Measurements from ENCODE around the gene PLCD3. TPM values are rescaled to one million over a fixed set of nuclear protein-coding genes. Genes with fewer than 3 reads are reported as not detected.

Gene PLCD3
- total RNA-seq, 2 experiments from 2014 or later, result 1.4 to 4.6 TPM

DNA sequence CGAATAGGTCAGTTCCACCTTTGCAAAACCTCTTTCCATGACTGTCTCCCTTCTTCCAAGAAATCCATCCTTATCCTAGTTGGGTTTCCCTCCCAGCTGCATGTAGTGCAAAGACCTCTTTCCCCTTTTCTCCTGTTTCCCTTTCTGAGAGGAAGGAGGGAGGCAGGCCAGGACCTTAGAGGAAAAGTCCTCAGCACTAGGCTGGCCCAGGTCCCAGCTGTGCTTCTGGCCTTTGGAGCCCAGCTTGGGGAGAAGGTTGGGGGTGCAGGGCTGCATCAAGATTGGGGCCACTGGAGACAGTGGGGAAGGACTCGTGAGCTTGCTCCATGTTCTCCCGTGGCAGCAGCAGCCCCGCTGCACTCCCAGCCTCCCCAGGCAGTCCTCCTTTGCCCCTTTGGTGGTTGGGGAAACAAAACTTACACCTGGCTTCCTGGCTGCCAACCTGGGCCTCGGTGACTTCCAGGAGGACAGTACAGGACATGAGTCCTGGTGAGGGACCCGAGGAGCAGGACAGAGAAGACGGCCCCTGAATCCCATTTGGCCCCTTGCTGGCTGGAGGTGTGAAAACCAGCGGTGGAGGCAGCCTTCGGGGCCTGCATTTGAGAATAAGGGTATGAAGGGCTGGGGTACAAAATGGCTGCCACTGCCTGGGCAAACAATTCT lies 29.8 kb upstream of the PLCD3 start:
- TF ChIP-seq EZH2phosphoT487 (IDR thresholded peaks at IDR 0.05; ENCODE audit: borderline replicate concordance, low read depth, low read length), result no peak
- TF ChIP-seq, protein P1, sequence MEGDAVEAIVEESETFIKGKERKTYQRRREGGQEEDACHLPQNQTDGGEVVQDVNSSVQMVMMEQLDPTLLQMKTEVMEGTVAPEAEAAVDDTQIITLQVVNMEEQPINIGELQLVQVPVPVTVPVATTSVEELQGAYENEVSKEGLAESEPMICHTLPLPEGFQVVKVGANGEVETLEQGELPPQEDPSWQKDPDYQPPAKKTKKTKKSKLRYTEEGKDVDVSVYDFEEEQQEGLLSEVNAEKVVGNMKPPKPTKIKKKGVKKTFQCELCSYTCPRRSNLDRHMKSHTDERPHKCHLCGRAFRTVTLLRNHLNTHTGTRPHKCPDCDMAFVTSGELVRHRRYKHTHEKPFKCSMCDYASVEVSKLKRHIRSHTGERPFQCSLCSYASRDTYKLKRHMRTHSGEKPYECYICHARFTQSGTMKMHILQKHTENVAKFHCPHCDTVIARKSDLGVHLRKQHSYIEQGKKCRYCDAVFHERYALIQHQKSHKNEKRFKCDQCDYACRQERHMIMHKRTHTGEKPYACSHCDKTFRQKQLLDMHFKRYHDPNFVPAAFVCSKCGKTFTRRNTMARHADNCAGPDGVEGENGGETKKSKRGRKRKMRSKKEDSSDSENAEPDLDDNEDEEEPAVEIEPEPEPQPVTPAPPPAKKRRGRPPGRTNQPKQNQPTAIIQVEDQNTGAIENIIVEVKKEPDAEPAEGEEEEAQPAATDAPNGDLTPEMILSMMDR (conservative IDR thresholded peaks at IDR 0.05; ENCODE audit: low read length), result no peak
- Histone ChIP-seq H3K79me2 (ENCODE audit: insufficient read depth, low read depth, low read length) (peaks cover 14% of the 10 kb centered on the region; the same call in 1 of the 2 replicates), H3K27ac (ENCODE audit: low read depth, low read length, poor library complexity, severe bottlenecking) (peak overlapping the region; percentile 34), H3K4me1 (ENCODE audit: insufficient read depth, low read length, poor library complexity, severe bottlenecking) (peaks cover 22% of the 10 kb centered on the region), H3K9me2 (ENCODE audit: insufficient read depth, low read length) (no peaks in the 10 kb centered on the region), H2AFZ (ENCODE audit: low read length) (peak overlapping the region; percentile 16; the same call in 1 of the 2 replicates), H4K20me1 (ENCODE audit: insufficient read depth, low read length) (no peaks in the 10 kb centered on the region; the same call in 1 of the 2 replicates), H3K9me3 (ENCODE audit: low read length) (no peaks in the 10 kb centered on the region), H3K4me2 (ENCODE audit: low read length) (peak overlapping the region; percentile 84), H3K4me3 (ENCODE audit: low read depth, low read length, poor library complexity, severe bottlenecking) (peak overlapping the region; percentile 96), H3K36me3 (ENCODE audit: insufficient read depth, low read length) (peaks cover 13% of the 10 kb centered on the region)
- BruUV-seq (replicated peaks), result no TSS peak
- intact Hi-C loops (cut with micrococcal nuclease; ENCODE audit: unreplicated experiment), result no loop called here
- ChIA-PET CTCF (ENCODE audit: unreplicated experiment) (interaction anchor here (1.8 kb wide), 1 partner anchor 11 kb away, joined by 4 read pairs; no protein-coding TSS in a partner anchor), POLR2A (interaction anchor here (0.6 to 1.5 kb wide), 4 partner anchors 13 to 28 kb away, joined by 3 to 17 read pairs (median 3); partner anchors contain the start of gene HEXIM1)
- no peak for DNase-seq (ENCODE audit: low spot score)

GRCh38 chr17:45161288-45162024 lies 29.1 kb upstream of the PLCD3 start, which contains the start of gene HEXIM2:
Gene HEXIM2 (plus strand): TSS chr17:45161875. CDS start chr17:45162794, 919 bp downstream.
- Histone ChIP-seq H3K9me3 (ENCODE audit: low read length) (no peaks in the 10 kb centered on the region), H3K4me2 (ENCODE audit: low read length) (peak within 1 kb of the TSS; percentile 84), H2AFZ (ENCODE audit: low read length) (peak within 1 kb of the TSS; percentile 25; the same call in 1 of the 2 replicates)

More at GRCh38 chr17:45161288-45162024, 29.1 kb upstream of the PLCD3 start, which contains the start of gene HEXIM2:
- ChIA-PET CTCF (ENCODE audit: unreplicated experiment) (interaction anchor here (1.0 to 1.8 kb wide), 2 partner anchors 10 to 12 kb away, joined by 4 read pairs; no protein-coding TSS in a partner anchor), POLR2A (interaction anchor here (0.7 to 1.6 kb wide), 7 partner anchors 11 to 29 kb away, joined by 3 to 17 read pairs (median 3); partner anchors contain the start of genes ACBD4 and HEXIM1)
- H3K4me3 ChIP-seq (ENCODE audit: low read depth, low read length, poor library complexity, severe bottlenecking), result peak within 1 kb of the TSS; percentile 96
- H3K4me1 ChIP-seq (ENCODE audit: insufficient read depth, low read length, poor library complexity, severe bottlenecking), result peaks cover 22% of the 10 kb centered on the region
- H3K27ac ChIP-seq (ENCODE audit: low read depth, low read length, poor library complexity, severe bottlenecking), result peak within 1 kb of the TSS; percentile 70
- peak; percentile 100 for DNase-seq (ENCODE audit: low spot score)
- no peaks in the 10 kb centered on the region for H3K9me2 ChIP-seq (ENCODE audit: insufficient read depth, low read length)
- no peaks in the 10 kb centered on the region; the same call in 1 of the 2 replicates for H4K20me1 ChIP-seq (ENCODE audit: insufficient read depth, low read length)
- TF ChIP-seq EZH2phosphoT487 (IDR thresholded peaks at IDR 0.05; ENCODE audit: borderline replicate concordance, low read depth, low read length), result no peak
- TF ChIP-seq, protein P1 (conservative IDR thresholded peaks at IDR 0.05; ENCODE audit: low read length), result no peak
- H3K79me2 ChIP-seq (ENCODE audit: insufficient read depth, low read depth, low read length), result peaks cover 14% of the 10 kb centered on the region; the same call in 1 of the 2 replicates
- TSS peak; percentile 55 for BruUV-seq (replicated peaks)
- intact Hi-C loops (cut with micrococcal nuclease; ENCODE audit: unreplicated experiment), result loop anchor here (1.0 kb wide), 2 partner anchors 14 to 26 kb away; partner anchors contain the start of gene ACBD4
- H3K36me3 ChIP-seq (ENCODE audit: insufficient read depth, low read length), result peaks cover 13% of the 10 kb centered on the region
